ENCODE measurements around the gene ACSS2.
"Not testable (repeated sequence)": the region's sequence is repeated elsewhere in the genome, so short reads cannot be mapped to it uniquely, and the experiment has no call there.

Gene ACSS2

GRCh38 chr20:34875642-34876405 lies 588 bp upstream of the ACSS2 start:
- no peak for DNase-seq

GRCh38 chr20:34880215-34880850 lies 3.9 kb downstream of the ACSS2 start:
- no peak for DNase-seq

GRCh38 chr20:34880971-34881370 lies 4.6 kb downstream of the ACSS2 start:
- not testable (repeated sequence) for DNase-seq

GRCh38 chr20:34881689-34882088 lies 5.3 kb downstream of the ACSS2 start:
- DNase-seq = no peak

DNA sequence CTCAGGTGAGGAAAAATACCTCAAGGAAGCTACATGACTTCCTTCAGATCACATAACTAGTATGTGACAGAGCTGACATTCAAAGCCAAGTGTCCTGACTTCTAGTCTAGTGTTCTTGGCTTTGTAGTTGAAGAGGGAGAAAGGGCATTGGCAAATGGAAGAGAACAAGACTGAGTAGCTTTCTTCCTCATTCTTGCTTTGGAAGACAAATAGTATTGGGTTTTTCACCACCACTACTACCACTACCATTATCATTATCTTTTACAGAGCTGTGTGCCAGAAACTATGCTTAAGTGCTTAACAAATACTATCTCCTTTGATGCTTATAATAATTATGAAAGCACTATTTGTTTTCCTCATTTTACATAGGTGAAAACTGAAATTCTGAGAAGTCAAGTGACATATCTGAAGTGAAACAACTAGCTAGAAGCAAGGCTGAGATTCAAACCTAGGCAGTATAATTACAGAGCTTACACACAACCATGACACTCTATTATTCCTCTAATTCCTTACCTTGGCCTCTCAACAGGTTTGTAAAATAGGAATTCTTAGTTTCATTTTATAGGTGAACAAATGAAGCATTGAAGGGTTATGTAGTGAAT lies 6.8 kb downstream of the ACSS2 start:
- no peak for DNase-seq

DNA sequence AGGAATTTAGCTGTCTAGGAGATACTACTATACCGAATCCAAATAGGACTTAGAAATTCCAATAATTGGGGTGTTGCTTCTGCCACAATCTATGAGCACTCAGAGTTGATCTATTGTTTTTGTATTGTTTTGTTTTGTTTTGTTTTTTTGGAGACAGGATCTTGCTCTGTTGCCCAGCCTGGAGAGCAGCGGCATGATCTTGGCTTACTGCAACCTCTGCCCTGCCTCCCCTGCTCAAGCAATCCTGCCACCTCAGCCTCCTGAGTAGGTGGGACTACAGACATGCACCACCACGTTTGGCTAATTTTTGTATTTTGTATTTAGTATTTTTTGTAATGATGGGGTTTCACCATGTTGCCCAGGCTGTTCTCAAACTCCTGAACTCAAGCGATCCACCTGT lies 7.4 kb downstream of the ACSS2 start:
- DNase-seq = no peak

- DNase-seq = no peak
Observed at GRCh38 chr20:34884260-34884659, 7.8 kb downstream of the ACSS2 start.

DNA sequence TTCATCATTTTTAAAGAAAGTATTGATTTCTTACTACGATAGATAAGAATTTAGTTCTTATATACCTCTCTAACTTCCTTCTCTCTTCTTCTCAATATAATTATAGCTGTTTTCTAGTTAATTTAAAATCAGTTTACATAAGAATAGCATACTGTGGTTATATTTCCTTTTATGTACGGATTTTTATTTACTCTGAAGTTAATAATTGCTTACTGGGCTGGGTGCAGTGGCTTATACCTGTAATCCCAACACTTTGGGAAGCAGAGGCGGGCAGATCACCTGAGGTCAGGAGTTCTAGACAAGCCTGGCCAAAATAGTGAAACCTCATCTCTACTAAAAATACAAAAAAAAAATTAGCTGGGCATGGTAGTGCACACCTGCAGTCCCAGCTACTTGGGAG lies 9.7 kb downstream of the ACSS2 start:
- no peak for DNase-seq

- DNase-seq = no peak
Observed at GRCh38 chr20:34887023-34887422, 10.6 kb downstream of the ACSS2 start.

GRCh38 chr20:34888468-34888867 lies 12.1 kb downstream of the ACSS2 start:
- DNase-seq = no peak

DNA sequence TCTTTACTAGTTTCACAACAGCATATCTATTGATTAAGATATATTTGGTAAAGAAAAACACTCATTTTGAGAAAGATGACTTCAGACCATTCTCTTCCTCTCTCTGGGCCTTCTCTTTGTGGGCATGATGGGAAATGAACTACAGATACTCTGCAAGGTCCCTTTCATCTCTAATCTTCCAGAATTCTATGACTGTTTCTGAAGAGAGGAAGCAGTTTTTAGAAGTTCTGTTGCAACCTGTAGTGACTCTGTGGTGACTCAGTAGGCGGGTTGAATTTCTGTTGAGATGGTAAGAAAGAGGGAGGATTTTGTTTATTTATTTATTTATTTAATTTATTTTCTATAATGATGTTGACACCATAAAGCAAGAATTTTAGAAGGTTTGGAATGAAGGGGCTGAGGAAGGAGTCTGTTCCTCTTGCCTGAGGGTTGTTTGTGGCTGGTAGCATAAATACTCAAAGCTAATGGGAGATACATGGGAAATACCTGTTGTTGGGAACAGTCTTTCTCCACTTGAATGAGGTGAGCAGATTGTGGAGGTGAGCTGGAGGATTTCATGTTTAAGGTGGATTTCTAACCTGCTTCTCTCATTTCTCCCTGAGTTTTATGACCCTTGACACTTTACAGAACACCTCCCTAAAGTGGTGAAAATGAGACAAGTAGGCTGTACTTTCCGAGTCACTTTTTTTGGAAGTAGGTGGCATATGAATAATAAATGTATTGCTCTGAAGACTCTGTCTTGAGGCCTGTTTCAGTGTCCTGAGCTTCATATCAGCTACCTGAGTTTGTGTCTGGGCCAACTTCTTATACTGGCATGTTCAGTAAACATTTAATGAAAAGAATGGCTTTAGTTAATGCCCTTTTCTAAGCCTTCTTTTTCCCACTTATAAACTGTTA lies 15.0 kb downstream of the ACSS2 start:
- DNase-seq = peak in 3 of 6 experiments; percentile 8 to 30 (median 16)

DNA sequence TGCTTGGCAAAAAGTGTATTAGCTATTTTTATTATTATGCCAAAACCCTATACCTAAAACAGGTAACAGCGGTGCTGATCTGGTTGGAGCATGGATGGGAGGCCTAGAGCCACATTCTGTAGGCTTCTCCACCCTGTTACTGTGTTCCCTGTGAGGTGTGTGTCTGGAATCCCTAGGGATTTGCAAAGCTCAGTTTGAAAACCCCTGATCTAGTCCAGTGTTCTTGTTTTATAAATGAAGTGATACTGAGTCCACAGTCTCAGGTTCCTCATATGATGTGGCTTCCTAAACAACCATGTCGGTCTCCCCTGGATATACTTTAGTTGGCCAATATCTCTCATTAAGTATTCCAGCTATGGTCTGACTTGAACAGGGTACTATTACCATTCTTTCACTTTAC lies 16.3 kb downstream of the ACSS2 start:
- DNase-seq = no peak

GRCh38 chr20:34894723-34895122 lies 18.3 kb downstream of the ACSS2 start:
- DNase-seq = no peak

DNA sequence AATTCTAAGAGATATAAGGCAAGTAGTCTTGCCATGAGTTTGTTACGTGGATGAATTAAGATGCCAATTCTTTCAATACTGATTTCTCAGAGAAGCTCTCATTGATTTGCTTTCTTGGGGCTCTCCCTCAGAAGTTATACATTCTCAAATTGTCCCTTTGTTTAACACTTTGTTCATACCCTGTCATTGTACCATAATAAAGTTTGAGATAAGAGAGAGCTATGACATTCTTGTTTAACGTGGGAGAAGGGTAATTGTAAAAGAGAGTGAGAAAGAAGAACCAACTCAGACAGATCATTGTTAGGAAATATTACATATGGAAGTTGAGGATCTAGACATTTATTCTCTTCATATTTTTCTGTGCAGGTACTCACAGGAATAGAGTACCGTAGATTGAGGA lies 19.1 kb downstream of the ACSS2 start:
- DNase-seq = no peak

- DNase-seq = no peak
Observed at GRCh38 chr20:34896086-34896621, 19.7 kb downstream of the ACSS2 start.

DNA sequence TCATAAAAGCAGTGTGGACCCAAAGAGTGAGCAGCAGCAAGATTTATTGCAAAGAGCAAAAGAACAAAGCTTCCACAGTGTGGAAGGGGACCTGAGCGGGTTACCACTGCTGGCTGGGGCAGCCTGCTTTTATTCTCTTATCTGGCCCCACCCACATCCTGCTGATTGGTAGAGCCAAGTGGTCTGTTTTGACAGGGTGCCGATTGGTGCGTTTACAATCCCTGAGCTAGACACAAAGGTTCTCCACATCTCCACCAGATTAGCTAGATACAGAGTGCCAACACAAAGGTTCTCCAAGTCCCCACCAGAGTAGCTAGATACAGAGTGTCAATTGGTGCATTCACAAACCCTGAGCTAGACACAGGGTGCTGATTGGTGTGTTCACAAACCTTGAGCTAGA lies 21.7 kb downstream of the ACSS2 start:
- DNase-seq = not testable (repeated sequence)

GRCh38 chr20:34898731-34899130 lies 22.3 kb downstream of the ACSS2 start:
- DNase-seq = not testable (repeated sequence)

- no peak for DNase-seq
Observed at GRCh38 chr20:34904202-34904621, 27.8 kb downstream of the ACSS2 start.

DNA sequence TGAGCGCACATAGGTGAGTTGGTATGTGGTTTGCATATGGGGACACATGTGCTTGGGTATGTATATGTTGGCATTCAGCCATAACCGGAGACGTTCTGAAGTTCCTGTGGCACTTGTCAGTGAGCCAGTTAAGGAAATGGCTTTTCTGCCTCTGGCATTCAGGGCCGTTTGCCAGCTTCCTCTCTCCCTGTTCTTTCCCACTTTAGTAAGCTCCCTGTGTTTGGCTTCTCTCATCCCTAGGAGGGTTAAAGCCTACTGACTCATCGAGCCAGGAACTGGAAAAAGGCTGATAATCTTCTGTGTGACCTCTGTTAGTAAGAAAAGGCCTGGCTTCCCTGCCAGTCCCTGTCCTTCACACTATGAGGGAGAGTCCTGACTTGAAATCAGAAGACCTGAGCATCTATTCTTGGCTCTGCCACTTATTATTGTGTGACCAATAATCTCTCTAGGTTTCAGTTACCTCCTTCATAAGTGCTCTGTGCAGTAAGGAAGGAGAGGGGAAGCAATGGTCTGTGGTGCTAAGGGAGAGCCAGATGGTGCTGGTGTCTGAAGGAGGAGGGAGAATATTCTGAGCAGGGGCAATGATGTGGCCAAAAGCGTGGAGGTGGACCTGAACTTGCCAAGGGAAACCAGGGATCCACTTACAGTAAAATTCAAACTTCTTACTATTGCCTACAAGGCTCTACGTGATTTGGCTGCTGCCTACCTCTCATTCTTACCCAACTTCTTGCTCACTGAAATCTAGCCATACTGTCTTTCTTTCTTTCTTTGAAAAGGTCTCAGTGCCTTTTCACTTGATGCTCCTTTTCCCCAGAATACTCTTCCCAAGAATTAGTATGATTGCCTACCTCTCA lies 31.4 kb downstream of the ACSS2 start:
- DNase-seq = peak in 2 of 6 experiments; percentile 7 to 14

DNA sequence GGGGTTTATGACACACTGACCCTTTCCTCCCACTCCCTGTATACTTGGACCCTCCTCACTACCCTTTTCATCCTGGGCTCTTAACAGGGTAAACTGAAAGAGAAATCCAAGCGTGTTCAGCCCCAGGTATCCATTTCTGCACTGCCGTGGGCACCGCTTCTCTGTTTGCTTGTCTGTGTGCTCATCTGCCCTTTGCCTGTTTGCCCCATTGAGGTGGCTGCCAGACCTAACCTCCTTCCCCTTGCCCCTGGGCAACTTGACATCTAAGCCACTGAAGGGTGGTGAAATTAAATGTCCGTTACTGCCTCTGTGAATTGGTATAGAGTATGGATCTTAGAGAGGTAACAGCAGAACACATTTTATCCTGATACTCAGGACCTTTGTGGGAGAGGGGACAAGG lies 38.7 kb downstream of the ACSS2 start:
- DNase-seq = no peak

- no peak for DNase-seq
Observed at GRCh38 chr20:34915749-34916455, 39.5 kb downstream of the ACSS2 start.

All from stimulated activated naive CD4-positive, alpha-beta T cell (primary cell).